PC-9 (cell line): ENCODE measurements around the gene THEMIS. TPM values are rescaled to one million over a fixed set of nuclear protein-coding genes. Genes with fewer than 3 reads are reported as not detected.

Experiments
- BruUV-seq: library from RNA; stranded (reverse); fragments of 400-500 nt; replicated peaks from 2 replicates; lab custom pipeline; 2021; lab: Mats Ljungman, UMichigan
- CTCF ChIA-PET: fragments of 300-600 bp; sonication (Branson Sonifier 250); formaldehyde crosslinking; loops from one replicate; lab custom pipeline; 2022; ENCODE audit warnings: antibody characterized with exemption; lab: Charles Lee
- POLR2A ChIA-PET: fragments of 300-600 bp; sonication (Branson Sonifier 250); formaldehyde crosslinking; loops from one replicate; lab custom pipeline; 2022; ENCODE audit warnings: antibody characterized with exemption; ENCODE audit not compliant: unreplicated experiment; lab: Charles Lee
- DNase-seq, 2 experiments: peaks; one replicate each; pipeline versions ENCODE4 v3.0.0 to v3.0.0-alpha.2; 2015 to 2022; ENCODE audit warnings: mixed read lengths in 1 of 2
- H2AFZ ChIP-seq: fragments of 200-600 bp; sonication (generic); 2 replicates; pipeline ENCODE4 v1.8.1; 2017; ENCODE audit warnings: antibody characterized with exemption
- H3F3A ChIP-seq: fragments of 200-600 bp; sonication (generic); 2 replicates; pipeline ENCODE4 v1.8.1; 2017; ENCODE audit warnings: antibody characterized with exemption, mild to moderate bottlenecking, low read depth; ENCODE audit not compliant: insufficient read depth
- H3K27ac ChIP-seq: fragments of 200-600 bp; sonication (generic); 2 replicates; pipeline ENCODE4 v1.6.1; 2016; ENCODE audit warnings: mixed run types
- H3K27me3 ChIP-seq: fragments of 200-600 bp; sonication (generic); 2 replicates; pipeline ENCODE4 v1.6.1; 2016; ENCODE audit warnings: low read depth, mixed run types; ENCODE audit not compliant: insufficient read depth
- H3K36me3 ChIP-seq: fragments of 200-600 bp; sonication (generic); 2 replicates; pipeline ENCODE4 v1.6.1; 2016; ENCODE audit warnings: low read depth, mixed run types
- H3K4me1 ChIP-seq: fragments of 200-600 bp; sonication (generic); replicated peaks from 2 replicates; pipeline ENCODE4 v1.6.1; 2016; ENCODE audit warnings: mixed run types; ENCODE audit not compliant: insufficient read depth
- H3K4me2 ChIP-seq: fragments of 200-600 bp; sonication (generic); 2 replicates; pipeline ENCODE4 v1.6.1; 2017; ENCODE audit warnings: mixed run types
- H3K4me3 ChIP-seq: fragments of 200-600 bp; sonication (generic); 2 replicates; pipeline ENCODE4 v1.6.1; 2016; ENCODE audit warnings: mixed run types
- H3K79me2 ChIP-seq: fragments of 200-600 bp; sonication (generic); 2 replicates; pipeline ENCODE4 v1.6.1; 2017; ENCODE audit warnings: low read depth, mixed run types
- H3K9me2 ChIP-seq: fragments of 200-600 bp; sonication (generic); 2 replicates; pipeline ENCODE4 v1.8.1; 2017; ENCODE audit warnings: mild to moderate bottlenecking; ENCODE audit not compliant: insufficient read depth
- H3K9me3 ChIP-seq: fragments of 200-600 bp; sonication (generic); 2 replicates; pipeline ENCODE4 v1.8.1; 2016; ENCODE audit warnings: low read depth; ENCODE audit not compliant: insufficient read depth
- H4K20me1 ChIP-seq: fragments of 200-600 bp; sonication (generic); 2 replicates; pipeline ENCODE4 v1.8.1; 2017; ENCODE audit not compliant: insufficient read depth
- CTCF ChIP-seq: fragments of 200-600 bp; sonication (generic); conservative IDR thresholded peaks from 2 replicates; pipeline ENCODE4 v1.6.1; 2017; ENCODE audit warnings: mixed run types, antibody characterized with exemption, mild to moderate bottlenecking, moderate library complexity
- EZH2 ChIP-seq: fragments of 200-600 bp; sonication (generic); IDR thresholded peaks from 2 replicates; pipeline ENCODE4 v1.8.0; 2017; ENCODE audit warnings: antibody characterized with exemption, low read depth
- intact Hi-C: fragments of 100-400 bp; cut with micrococcal nuclease; formaldehyde crosslinking; loops from one replicate; pipeline ENCODE4 v1.10.0; 2022; ENCODE audit not compliant: unreplicated experiment
- total RNA-seq: library from RNA; stranded (reverse); gene quantifications from 2 replicates; pipeline ENCODE4 v1.2.3, GENCODE V29; 2021

THEMIS gene
- total RNA-seq, 1 experiment from 2014 or later: not detected

GRCh38 chr6:127725821-127726220 is 175.0 kb downstream of the THEMIS start:
- no peaks in the 10 kb centered on the region for H3K9me3 ChIP-seq
- ChIA-PET POLR2A (no interaction called here), CTCF (no interaction called here)
- no peak overlapping the region for H3K4me3 ChIP-seq
- intact Hi-C loops: no loop called here
- H3K27ac ChIP-seq: no peak overlapping the region
- H2AFZ ChIP-seq: no peak overlapping the region
- H3F3A ChIP-seq: no peaks in the 10 kb centered on the region
- H3K9me2 ChIP-seq: no peaks in the 10 kb centered on the region
- BruUV-seq: no TSS peak
- no peak for DNase-seq
- no peaks in the 10 kb centered on the region for H4K20me1 ChIP-seq
- no peaks in the 10 kb centered on the region for H3K79me2 ChIP-seq
- no peak overlapping the region for H3K4me2 ChIP-seq
- no peaks in the 10 kb centered on the region for H3K27me3 ChIP-seq
- H3K4me1 ChIP-seq: no peaks in the 10 kb centered on the region
- TF ChIP-seq CTCF (no peak), EZH2 (no peak)
- H3K36me3 ChIP-seq: no peaks in the 10 kb centered on the region

GRCh38 chr6:127718694-127719093 is 182.2 kb downstream of the THEMIS start:
- no peaks in the 10 kb centered on the region for H3F3A ChIP-seq
- BruUV-seq: no TSS peak
- no peaks in the 10 kb centered on the region for H3K36me3 ChIP-seq
- CTCF ChIA-PET: interaction anchor here (0.5 kb wide), 1 partner anchor 85 kb away, joined by 5 read pairs; no protein-coding TSS in a partner anchor
- no peaks in the 10 kb centered on the region for H3K27me3 ChIP-seq
- no peaks in the 10 kb centered on the region for H4K20me1 ChIP-seq
- H3K4me2 ChIP-seq: no peak overlapping the region
- no peak for DNase-seq
- no peak overlapping the region for H3K4me3 ChIP-seq
- H3K27ac ChIP-seq: no peak overlapping the region
- no peaks in the 10 kb centered on the region for H3K9me3 ChIP-seq
- intact Hi-C loops: no loop called here
- H3K4me1 ChIP-seq: no peaks in the 10 kb centered on the region
- H3K79me2 ChIP-seq: no peaks in the 10 kb centered on the region
- POLR2A ChIA-PET: no interaction called here
- TF ChIP-seq EZH2 (no peak), CTCF (no peak)
- no peak overlapping the region for H2AFZ ChIP-seq
- no peaks in the 10 kb centered on the region for H3K9me2 ChIP-seq

- H2AFZ ChIP-seq: no peak overlapping the region
- no peaks in the 10 kb centered on the region for H3K27me3 ChIP-seq
- TF ChIP-seq EZH2: no peak
- no peak for TF ChIP-seq CTCF
- no peak overlapping the region for H3K4me3 ChIP-seq
- DNase-seq: no peak
- ChIA-PET POLR2A (no interaction called here), CTCF (no interaction called here)
- no peaks in the 10 kb centered on the region for H3K36me3 ChIP-seq
- H3K4me2 ChIP-seq: no peak overlapping the region
- no peaks in the 10 kb centered on the region for H3K4me1 ChIP-seq
- H3F3A ChIP-seq: no peaks in the 10 kb centered on the region
- H3K27ac ChIP-seq: no peak overlapping the region
- H4K20me1 ChIP-seq: no peaks in the 10 kb centered on the region
- H3K9me2 ChIP-seq: no peaks in the 10 kb centered on the region
- intact Hi-C loops: no loop called here
- BruUV-seq: no TSS peak
- no peaks in the 10 kb centered on the region for H3K9me3 ChIP-seq
- H3K79me2 ChIP-seq: no peaks in the 10 kb centered on the region
Observed at GRCh38 chr6:127717384-127717783, 183.5 kb downstream of the THEMIS start.
